ENCODE data around the gene FADS1.

- TF ChIP-seq CTCF (IDR thresholded peaks at IDR 0.05; ENCODE audit: low read depth, low read length, poor library complexity, severe bottlenecking) (no peak), EZH2phosphoT487 (IDR thresholded peaks at IDR 0.05; ENCODE audit: borderline replicate concordance, low read length) (no peak)
These were observed 33.9 kb upstream of the FADS1 start for GRCh38 chr11:61850687-61851086.
